Prostate gland (tissue), 2 donors: Measurements from ENCODE around the gene IMMP2L. TPM values are rescaled to one million over a fixed set of nuclear protein-coding genes. Genes with fewer than 3 reads are reported as not detected.

ENCODE experiments used
- DNase-seq: peaks from one replicate; pipeline ENCODE4 v3.0.0-alpha.2; 2019; ENCODE audit warnings: low spot score
- H3K27ac ChIP-seq, 2 donors: fragments of 200-600 bp; sonication (generic); 2 replicates each; pipeline ENCODE4 v1.5.1; 2017 to 2019
- H3K27me3 ChIP-seq: fragments of 200-600 bp; sonication (generic); replicated peaks from 2 replicates; pipeline ENCODE4 v1.5.1; 2019; ENCODE audit not compliant: insufficient read depth
- H3K36me3 ChIP-seq, 2 donors: fragments of 200-600 bp; sonication (generic); 1 replicate in 1 of 2; 2 replicates in 1 of 2; pipeline versions ENCODE4 v1.5.1 to v1.8.1; 2017 to 2019
- H3K4me1 ChIP-seq: fragments of 200-600 bp; sonication (generic); replicated peaks from 2 replicates; pipeline ENCODE4 v1.5.1; 2019
- H3K4me3 ChIP-seq, 2 donors: fragments of 200-600 bp; sonication (generic); 2 replicates each; pipeline ENCODE4 v1.5.1; 2017 to 2019
- H3K9me3 ChIP-seq: fragments of 200-600 bp; sonication (generic); 2 replicates; pipeline ENCODE4 v1.5.1; 2017
- CTCF ChIP-seq, 4 experiments: fragments of 200-600 bp in 2 of 4; fragments of 450-650 bp in 2 of 4; sonication (generic) in 2 of 4; IDR thresholded peaks; 1 replicate in 3 of 4; 2 replicates in 1 of 4; pipeline ENCODE4 v1.5.1; 2016 to 2019; ENCODE audit warnings: antibody characterized with exemption in 4 of 4, mild to moderate bottlenecking in 2 of 4, moderate library complexity in 2 of 4
- POLR2A ChIP-seq: fragments of 450-650 bp; IDR thresholded peaks from one replicate; pipeline ENCODE4 v1.6.1; 2016; ENCODE audit warnings: antibody characterized with exemption, mild to moderate bottlenecking
- POLR2AphosphoS5 ChIP-seq: sonication (generic); formaldehyde crosslinking; IDR thresholded peaks from one replicate; pipeline ENCODE4 v1.6.1; 2017; ENCODE audit warnings: antibody characterized with exemption
- WGBS: methylation state at CpG from one replicate; pipeline ENCODE4 v1.1.5; 2018; 5-methylcytosine and 5-hydroxymethylcytosine counted together
- intact Hi-C: fragments of 100-400 bp; cut with DNase I; formaldehyde crosslinking; loops from one replicate; pipeline ENCODE4 v1.14.2; 2022
- total RNA-seq, 2 donors: library from RNA; depleted of rRNA; stranded (reverse); fragments of >200 nt; gene quantifications; one replicate each; pipeline ENCODE4 v1.1.0, GENCODE V29; 2016

IMMP2L gene
- total RNA-seq, 2 donors from 2014 or later: 16.9 to 20.4 TPM

GRCh38 chr7:110905773-110906566, 656.3 kb downstream of the IMMP2L start:
- Histone ChIP-seq H3K4me1 (no peaks in the 10 kb centered on the region), H3K4me3 (no peak overlapping the region), H3K27ac (no peak overlapping the region), H3K9me3 (no peaks in the 10 kb centered on the region), H3K36me3 (no peaks in the 10 kb centered on the region), H3K27me3 (no peaks in the 10 kb centered on the region)
- WGBS: 71% methylated on average over 4 of the region's 4 CpGs
- no peak for TF ChIP-seq CTCF (IDR thresholded peaks at IDR 0.05)
- no peak for TF ChIP-seq POLR2A
- no peak for TF ChIP-seq POLR2AphosphoS5
- no peak for DNase-seq
- intact Hi-C loops: no loop called here

GRCh38 chr7:110898516-110898915, 663.8 kb downstream of the IMMP2L start:
- no peaks in the 10 kb centered on the region for H3K36me3 ChIP-seq
- H3K27ac ChIP-seq: no peak overlapping the region
- no peak for DNase-seq
- no peaks in the 10 kb centered on the region for H3K4me1 ChIP-seq
- intact Hi-C loops: no loop called here
- no peak for TF ChIP-seq POLR2AphosphoS5
- TF ChIP-seq CTCF (IDR thresholded peaks at IDR 0.05): no peak
- no peak for TF ChIP-seq POLR2A
- no peak overlapping the region for H3K4me3 ChIP-seq
- no peaks in the 10 kb centered on the region for H3K9me3 ChIP-seq
- H3K27me3 ChIP-seq: no peaks in the 10 kb centered on the region

- Histone ChIP-seq H3K9me3 (no peaks in the 10 kb centered on the region), H3K4me3 (no peak overlapping the region), H3K27ac (no peak overlapping the region), H3K4me1 (no peaks in the 10 kb centered on the region), H3K36me3 (no peaks in the 10 kb centered on the region), H3K27me3 (no peaks in the 10 kb centered on the region)
- intact Hi-C loops: no loop called here
- WGBS: 100% methylated on average over 1 of the region's 1 CpG
- no peak for DNase-seq
- no peak for TF ChIP-seq POLR2AphosphoS5
- no peak for TF ChIP-seq POLR2A
- TF ChIP-seq CTCF (IDR thresholded peaks at IDR 0.05): no peak
Observed at GRCh38 chr7:110897538-110897937, 664.8 kb downstream of the IMMP2L start.

- intact Hi-C loops: no loop called here
- Histone ChIP-seq H3K9me3 (no peaks in the 10 kb centered on the region), H3K4me3 (no peak overlapping the region), H3K4me1 (no peaks in the 10 kb centered on the region), H3K27me3 (no peaks in the 10 kb centered on the region), H3K36me3 (no peaks in the 10 kb centered on the region), H3K27ac (no peak overlapping the region)
- WGBS: 100% methylated on average over 1 of the region's 1 CpG
- no peak for DNase-seq
- TF ChIP-seq CTCF (IDR thresholded peaks at IDR 0.05) (no peak), POLR2AphosphoS5 (no peak), POLR2A (no peak)
Observed at GRCh38 chr7:110894111-110894510, 668.2 kb downstream of the IMMP2L start.

- Histone ChIP-seq H3K9me3 (no peaks in the 10 kb centered on the region), H3K27ac (no peak overlapping the region), H3K4me3 (no peak overlapping the region), H3K36me3 (no peaks in the 10 kb centered on the region), H3K4me1 (no peaks in the 10 kb centered on the region), H3K27me3 (no peaks in the 10 kb centered on the region)
- DNase-seq: no peak
- WGBS: 87% methylated on average over 2 of the region's 2 CpGs
- intact Hi-C loops: no loop called here
- TF ChIP-seq POLR2AphosphoS5: no peak
- no peak for TF ChIP-seq CTCF (IDR thresholded peaks at IDR 0.05)
- no peak for TF ChIP-seq POLR2A
Observed at GRCh38 chr7:110891197-110891596, 671.1 kb downstream of the IMMP2L start.
